ENCODE data around the gene FAM187B.

Gene FAM187B

DNA sequence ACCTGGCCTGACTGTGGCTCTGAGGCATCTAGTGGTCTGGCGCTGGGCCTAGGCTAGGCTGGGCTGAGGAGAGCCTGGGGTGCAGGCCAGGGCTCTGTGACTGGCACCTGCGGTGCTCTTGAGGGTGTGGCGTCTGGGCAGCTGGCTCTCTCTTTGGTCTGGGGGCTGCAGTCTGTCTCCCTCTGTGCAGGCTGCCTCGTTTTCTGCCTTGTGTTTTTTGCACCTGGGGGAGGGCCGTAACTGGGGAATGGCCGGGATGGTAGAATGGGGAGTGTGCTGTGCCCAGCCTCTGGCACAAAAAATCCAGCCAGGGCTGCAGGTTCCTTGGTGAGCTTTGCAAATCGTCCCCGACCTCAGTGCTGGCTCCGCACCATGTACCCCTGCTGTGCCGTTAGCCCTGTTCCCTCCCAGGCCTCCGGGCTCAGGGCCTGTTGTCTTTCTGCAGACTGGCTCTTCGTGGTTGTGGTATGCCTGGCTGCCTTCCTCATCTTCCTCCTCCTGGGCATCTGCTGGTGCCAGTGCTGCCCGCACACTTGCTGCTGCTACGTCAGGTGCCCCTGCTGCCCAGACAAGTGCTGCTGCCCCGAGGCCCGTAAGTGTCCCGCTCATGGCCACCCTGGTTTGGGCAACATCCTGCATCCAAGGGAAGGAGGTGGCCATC is 33.7 kb upstream of the FAM187B start:
- Histone ChIP-seq H3K79me2 (ENCODE audit: insufficient read depth, low read depth) (0 out of 2 replicates have a peak, but pooled peaks cover 4% of the 10 kb centered on the region), H3K36me3 (ENCODE audit: insufficient read depth) (no peaks in the 10 kb centered on the region), H3K27me3 (ENCODE audit: insufficient read depth, low read depth) (no peaks in the 10 kb centered on the region), H3K4me1 (ENCODE audit: low read depth, poor library complexity, severe bottlenecking) (peaks cover 2% of the 10 kb centered on the region), H3K27ac (no peak overlapping the region), H2AFZ (ENCODE audit: low read depth) (no peak overlapping the region), H3K9ac (no peak overlapping the region), H4K20me1 (ENCODE audit: insufficient read depth) (no peaks in the 10 kb centered on the region), H3K4me2 (no peak overlapping the region), H3K4me3 (IDR thresholded peaks at IDR 0.05; ENCODE audit: insufficient read depth, low read depth, low read length) (no peak overlapping the region)
- TF ChIP-seq, protein P1, sequence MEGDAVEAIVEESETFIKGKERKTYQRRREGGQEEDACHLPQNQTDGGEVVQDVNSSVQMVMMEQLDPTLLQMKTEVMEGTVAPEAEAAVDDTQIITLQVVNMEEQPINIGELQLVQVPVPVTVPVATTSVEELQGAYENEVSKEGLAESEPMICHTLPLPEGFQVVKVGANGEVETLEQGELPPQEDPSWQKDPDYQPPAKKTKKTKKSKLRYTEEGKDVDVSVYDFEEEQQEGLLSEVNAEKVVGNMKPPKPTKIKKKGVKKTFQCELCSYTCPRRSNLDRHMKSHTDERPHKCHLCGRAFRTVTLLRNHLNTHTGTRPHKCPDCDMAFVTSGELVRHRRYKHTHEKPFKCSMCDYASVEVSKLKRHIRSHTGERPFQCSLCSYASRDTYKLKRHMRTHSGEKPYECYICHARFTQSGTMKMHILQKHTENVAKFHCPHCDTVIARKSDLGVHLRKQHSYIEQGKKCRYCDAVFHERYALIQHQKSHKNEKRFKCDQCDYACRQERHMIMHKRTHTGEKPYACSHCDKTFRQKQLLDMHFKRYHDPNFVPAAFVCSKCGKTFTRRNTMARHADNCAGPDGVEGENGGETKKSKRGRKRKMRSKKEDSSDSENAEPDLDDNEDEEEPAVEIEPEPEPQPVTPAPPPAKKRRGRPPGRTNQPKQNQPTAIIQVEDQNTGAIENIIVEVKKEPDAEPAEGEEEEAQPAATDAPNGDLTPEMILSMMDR (conservative IDR thresholded peaks at IDR 0.05; ENCODE audit: low read depth, low read length) = no peak

DNA sequence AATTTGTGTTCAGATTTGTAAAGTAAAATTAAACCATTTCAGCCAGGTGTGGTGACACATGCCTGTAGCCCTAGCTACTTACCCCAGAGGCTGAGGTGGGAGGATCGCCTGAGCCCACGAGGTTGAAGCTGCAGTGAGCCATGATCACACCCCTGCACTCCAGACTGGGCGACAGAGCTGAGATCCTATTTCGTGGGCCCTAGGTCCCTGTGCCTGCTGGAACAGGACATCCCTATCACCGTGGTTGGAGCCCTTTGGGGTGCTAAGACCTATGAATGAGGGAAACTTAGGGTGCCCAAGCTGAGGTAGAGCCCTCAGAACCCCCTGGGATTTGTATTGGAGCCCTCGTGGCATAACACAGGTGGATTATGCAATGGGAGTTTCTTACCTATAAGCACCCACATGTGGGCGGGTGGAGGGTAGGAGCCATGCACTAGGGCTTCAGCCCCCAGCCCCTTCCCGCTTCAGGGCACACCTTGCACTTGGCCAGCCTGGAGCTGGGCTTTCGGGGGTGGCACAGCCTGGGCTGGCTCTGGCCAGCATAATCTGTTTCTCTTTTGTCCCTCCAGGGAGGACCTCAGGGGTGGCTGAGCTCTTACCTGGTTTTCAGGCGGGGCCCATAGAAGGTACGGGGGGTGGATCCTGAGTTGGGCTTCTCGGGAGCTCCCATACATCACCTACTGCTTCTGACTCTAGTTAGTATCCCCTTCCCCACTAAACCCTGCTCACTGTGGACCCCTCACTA is 33.0 kb upstream of the FAM187B start:
- Histone ChIP-seq H3K27ac (no peak overlapping the region), H3K4me3 (IDR thresholded peaks at IDR 0.05; ENCODE audit: insufficient read depth, low read depth, low read length) (no peak overlapping the region)

DNA sequence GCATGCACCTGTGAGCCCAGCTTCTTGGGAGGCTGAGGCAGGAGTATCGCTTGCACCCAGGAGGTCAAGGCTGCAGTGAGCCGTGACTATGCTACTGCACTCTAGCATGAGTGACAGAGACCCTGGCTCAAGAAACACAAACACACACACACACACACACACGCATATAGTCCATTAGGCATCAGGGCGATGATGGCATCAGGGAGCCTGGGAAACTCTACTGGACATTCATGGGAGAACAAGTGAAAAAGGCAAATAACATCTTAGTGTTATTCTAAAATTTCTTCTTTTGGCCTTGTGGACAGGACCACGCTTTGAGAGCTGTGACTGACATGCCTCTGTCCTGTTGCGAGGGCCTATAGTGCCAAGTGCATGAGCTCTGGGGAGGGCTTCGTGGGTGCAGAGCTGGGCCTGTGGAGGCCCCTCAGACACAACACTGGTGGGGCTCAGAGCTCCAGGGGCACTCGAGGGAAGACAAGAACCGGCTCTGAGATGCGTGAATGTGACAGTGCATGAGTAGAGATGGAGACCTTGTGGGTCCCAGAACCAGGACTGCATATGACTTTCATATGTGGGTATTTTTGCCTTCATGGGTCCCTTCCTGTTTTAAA is 32.3 kb upstream of the FAM187B start:
- no peak overlapping the region for H3K4me2 ChIP-seq
- H4K20me1 ChIP-seq (ENCODE audit: insufficient read depth) = no peaks in the 10 kb centered on the region
- no peaks in the 10 kb centered on the region for H3K36me3 ChIP-seq (ENCODE audit: insufficient read depth)
- H3K4me1 ChIP-seq (ENCODE audit: low read depth, poor library complexity, severe bottlenecking) = no peaks in the 10 kb centered on the region
- no peaks in the 10 kb centered on the region for H3K27me3 ChIP-seq (ENCODE audit: insufficient read depth, low read depth)
- no peak overlapping the region for H3K4me3 ChIP-seq (IDR thresholded peaks at IDR 0.05; ENCODE audit: insufficient read depth, low read depth, low read length)
- no peak overlapping the region for H2AFZ ChIP-seq (ENCODE audit: low read depth)
- TF ChIP-seq, protein P1 (conservative IDR thresholded peaks at IDR 0.05; ENCODE audit: low read depth, low read length) = no peak
- H3K9ac ChIP-seq = no peak overlapping the region
- no peaks in the 10 kb centered on the region for H3K79me2 ChIP-seq (ENCODE audit: insufficient read depth, low read depth)
- H3K27ac ChIP-seq = no peak overlapping the region

More for the DNA sequence above, 33.0 kb upstream of the FAM187B start:
- no peak overlapping the region for H3K9ac ChIP-seq
- no peaks in the 10 kb centered on the region for H3K4me1 ChIP-seq (ENCODE audit: low read depth, poor library complexity, severe bottlenecking)
- no peaks in the 10 kb centered on the region for H3K79me2 ChIP-seq (ENCODE audit: insufficient read depth, low read depth)
- TF ChIP-seq, protein P1 (conservative IDR thresholded peaks at IDR 0.05; ENCODE audit: low read depth, low read length) = no peak
- no peak overlapping the region for H3K4me2 ChIP-seq
- no peaks in the 10 kb centered on the region for H3K27me3 ChIP-seq (ENCODE audit: insufficient read depth, low read depth)
- no peaks in the 10 kb centered on the region for H4K20me1 ChIP-seq (ENCODE audit: insufficient read depth)
- H3K36me3 ChIP-seq (ENCODE audit: insufficient read depth) = no peaks in the 10 kb centered on the region
- no peak overlapping the region for H2AFZ ChIP-seq (ENCODE audit: low read depth)

DNA sequence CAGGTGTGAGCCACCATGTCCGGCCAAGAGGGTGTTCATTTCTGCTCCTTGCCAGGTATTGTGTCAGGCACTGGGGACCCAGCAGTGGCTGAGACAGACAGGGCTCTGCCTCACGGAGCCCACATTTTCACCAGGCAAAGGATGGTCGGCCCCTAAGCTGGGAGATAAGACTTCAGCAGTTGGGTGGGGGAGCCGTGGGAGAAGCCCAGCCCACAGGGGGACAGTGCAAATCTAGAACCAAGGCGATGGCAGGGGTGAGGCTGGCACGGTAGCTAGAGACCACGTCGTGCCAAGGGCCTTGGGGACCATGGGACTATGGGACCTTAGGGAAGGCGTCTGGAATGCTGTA is 28.5 kb upstream of the FAM187B start:
- no peak overlapping the region for H3K4me2 ChIP-seq

More for the DNA sequence above, 28.5 kb upstream of the FAM187B start:
- Histone ChIP-seq H3K27ac (no peak overlapping the region), H4K20me1 (ENCODE audit: insufficient read depth) (no peaks in the 10 kb centered on the region), H3K79me2 (ENCODE audit: insufficient read depth, low read depth) (no peaks in the 10 kb centered on the region), H3K4me3 (IDR thresholded peaks at IDR 0.05; ENCODE audit: insufficient read depth, low read depth, low read length) (no peak overlapping the region), H3K9ac (no peak overlapping the region), H3K27me3 (ENCODE audit: insufficient read depth, low read depth) (no peaks in the 10 kb centered on the region), H2AFZ (ENCODE audit: low read depth) (no peak overlapping the region), H3K4me1 (ENCODE audit: low read depth, poor library complexity, severe bottlenecking) (no peaks in the 10 kb centered on the region), H3K36me3 (ENCODE audit: insufficient read depth) (no peaks in the 10 kb centered on the region)
- TF ChIP-seq, protein P1 (conservative IDR thresholded peaks at IDR 0.05; ENCODE audit: low read depth, low read length) = no peak
